ENCODE results near the gene SYT9.
A peak's percentile ranks its signal among the peaks of the same experiment; 100 is the strongest.

The SYT9 gene

GRCh38 chr11:7347611-7348431, 96.1 kb downstream of the SYT9 start:
- no peak for DNase-seq

GRCh38 chr11:7348432-7349304, 97.0 kb downstream of the SYT9 start:
- DNase-seq = no peak

- no peak for DNase-seq
These were observed 99.5 kb downstream of the SYT9 start for GRCh38 chr11:7351228-7351627.

- DNase-seq = peak; percentile 2
These were observed 101.4 kb downstream of the SYT9 start for GRCh38 chr11:7353100-7353499.

GRCh38 chr11:7364660-7365059, 113.0 kb downstream of the SYT9 start:
- no peak for DNase-seq

- DNase-seq = no peak
These were observed 116.1 kb downstream of the SYT9 start for GRCh38 chr11:7367803-7368202.

GRCh38 chr11:7376386-7376785, 124.7 kb downstream of the SYT9 start:
- no peak for DNase-seq

- no peak for DNase-seq
These were observed 130.2 kb downstream of the SYT9 start for GRCh38 chr11:7381937-7382336.

GRCh38 chr11:7383406-7383805, 131.7 kb downstream of the SYT9 start:
- DNase-seq = no peak

- DNase-seq = no peak
These were observed 133.0 kb downstream of the SYT9 start for GRCh38 chr11:7384691-7385090.

GRCh38 chr11:7385532-7385931, 133.8 kb downstream of the SYT9 start:
- no peak for DNase-seq

- no peak for DNase-seq
These were observed 162.5 kb downstream of the SYT9 start for GRCh38 chr11:7413961-7414915.

- DNase-seq = no peak
These were observed 163.5 kb downstream of the SYT9 start for GRCh38 chr11:7414973-7415817.

GRCh38 chr11:7416080-7416479, 164.4 kb downstream of the SYT9 start:
- DNase-seq = no peak

GRCh38 chr11:7417328-7417727, 165.6 kb downstream of the SYT9 start:
- no peak for DNase-seq

- no peak for DNase-seq
These were observed 166.4 kb downstream of the SYT9 start for GRCh38 chr11:7418061-7418460.

- DNase-seq = no peak
These were observed 167.2 kb downstream of the SYT9 start for GRCh38 chr11:7418906-7419305.

- no peak for DNase-seq
These were observed 169.4 kb downstream of the SYT9 start for GRCh38 chr11:7421136-7421535.

GRCh38 chr11:7422544-7423331, 171.0 kb downstream of the SYT9 start:
- no peak for DNase-seq

- DNase-seq = no peak
These were observed 172.2 kb downstream of the SYT9 start for GRCh38 chr11:7423946-7424345.

GRCh38 chr11:7427733-7428132, 176.0 kb downstream of the SYT9 start:
- no peak for DNase-seq

All from central memory CD4-positive, alpha-beta T cell (primary cell).